WERI-Rb-1 (cell line): Measurements from ENCODE around the gene STIM2.

Experiments
- DNase-seq: peaks from one replicate; pipeline ENCODE4 v3.0.0-alpha.2; 2020
- H3K27ac ChIP-seq: fragments of 250-450 bp; sonication (Bioruptor Pico); 2 replicates; pipeline ENCODE4 v1.5.1; 2020; ENCODE audit warnings: mild to moderate bottlenecking, moderate library complexity
- H3K27me3 ChIP-seq: fragments of 250-450 bp; sonication (Bioruptor Pico); 2 replicates; pipeline ENCODE4 v1.5.1; 2021; ENCODE audit warnings: mild to moderate bottlenecking, low read depth, moderate library complexity; ENCODE audit not compliant: insufficient read depth, severe bottlenecking
- H3K36me3 ChIP-seq: fragments of 250-450 bp; sonication (Bioruptor Pico); 2 replicates; pipeline ENCODE4 v1.5.1; 2020; ENCODE audit warnings: mild to moderate bottlenecking, moderate library complexity
- H3K4me3 ChIP-seq: 2 replicates; pipeline ENCODE4 v1.5.1; 2011; ENCODE audit warnings: low read depth, mild to moderate bottlenecking, control low read depth, low read length
- H3K9me3 ChIP-seq: fragments of 250-450 bp; sonication (Bioruptor Pico); 2 replicates; pipeline ENCODE4 v1.5.1; 2021; ENCODE audit warnings: mild to moderate bottlenecking, moderate library complexity; ENCODE audit not compliant: severe bottlenecking
- CTCF ChIP-seq: IDR thresholded peaks from 2 replicates; pipeline ENCODE4 v1.5.1; 2011; ENCODE audit warnings: low read depth, mild to moderate bottlenecking, control low read depth, inconsistent platforms, low read length

The STIM2 gene

GRCh38 chr4:26829018-26829417 is 31.6 kb upstream of the STIM2 start:
- Histone ChIP-seq H3K36me3 (no peaks in the 10 kb centered on the region), H3K27me3 (no peaks in the 10 kb centered on the region), H3K4me3 (no peak overlapping the region), H3K27ac (no peak overlapping the region), H3K9me3 (no peaks in the 10 kb centered on the region)
- no peak for TF ChIP-seq CTCF
- no peak for DNase-seq

GRCh38 chr4:26830033-26830432 is 30.6 kb upstream of the STIM2 start:
- Histone ChIP-seq H3K27ac (no peak overlapping the region), H3K9me3 (peaks cover 4% of the 10 kb centered on the region), H3K27me3 (no peaks in the 10 kb centered on the region), H3K4me3 (no peak overlapping the region), H3K36me3 (no peaks in the 10 kb centered on the region)
- no peak for TF ChIP-seq CTCF
- DNase-seq: no peak

- H3K9me3 ChIP-seq: peaks cover 10% of the 10 kb centered on the region
- H3K27me3 ChIP-seq: no peaks in the 10 kb centered on the region
- H3K27ac ChIP-seq: no peak overlapping the region
- H3K4me3 ChIP-seq: no peak overlapping the region
- no peak for TF ChIP-seq CTCF
- H3K36me3 ChIP-seq: no peaks in the 10 kb centered on the region
- DNase-seq: no peak
These were observed 29.9 kb upstream of the STIM2 start for GRCh38 chr4:26830701-26831100.

- no peak overlapping the region for H3K27ac ChIP-seq
These were observed 24.1 kb upstream of the STIM2 start for GRCh38 chr4:26836539-26836938.

GRCh38 chr4:26837993-26838842 is 22.4 kb upstream of the STIM2 start:
- Histone ChIP-seq H3K27ac (no peak overlapping the region), H3K9me3 (peaks cover 10% of the 10 kb centered on the region), H3K27me3 (no peaks in the 10 kb centered on the region), H3K4me3 (no peak overlapping the region), H3K36me3 (no peaks in the 10 kb centered on the region)
- TF ChIP-seq CTCF: no peak
- no peak for DNase-seq

More at GRCh38 chr4:26836539-26836938, 24.1 kb upstream of the STIM2 start:
- Histone ChIP-seq H3K27me3 (no peaks in the 10 kb centered on the region), H3K9me3 (peaks cover 10% of the 10 kb centered on the region), H3K4me3 (no peak overlapping the region), H3K36me3 (no peaks in the 10 kb centered on the region)
- DNase-seq: no peak
- TF ChIP-seq CTCF: no peak

- TF ChIP-seq CTCF: no peak
- no peak for DNase-seq
- peaks cover 10% of the 10 kb centered on the region for H3K9me3 ChIP-seq
- H3K27me3 ChIP-seq: no peaks in the 10 kb centered on the region
- no peak overlapping the region for H3K27ac ChIP-seq
- H3K4me3 ChIP-seq: no peak overlapping the region
- H3K36me3 ChIP-seq: no peaks in the 10 kb centered on the region
These were observed 21.6 kb upstream of the STIM2 start for GRCh38 chr4:26839016-26839415.
